Activated T-helper 9 cell treated with anti-CD3 and anti-CD28 coated beads, Interleukin-2, amount 50 U/mL, for 16 hours (primary cell): ENCODE results near the gene COL1A1.
A peak's percentile ranks its signal among the peaks of the same experiment; 100 is the strongest.

Experiments
- DNase-seq: peaks from one replicate; pipeline ENCODE4 v3.0.0-alpha.2; 2020; ENCODE audit warnings: low read depth

Gene COL1A1

GRCh38 chr17:50213026-50214022 lies 11.9 kb upstream of the COL1A1 start:
- no peak for DNase-seq

GRCh38 chr17:50212121-50212843 lies 10.9 kb upstream of the COL1A1 start:
- no peak for DNase-seq

DNA sequence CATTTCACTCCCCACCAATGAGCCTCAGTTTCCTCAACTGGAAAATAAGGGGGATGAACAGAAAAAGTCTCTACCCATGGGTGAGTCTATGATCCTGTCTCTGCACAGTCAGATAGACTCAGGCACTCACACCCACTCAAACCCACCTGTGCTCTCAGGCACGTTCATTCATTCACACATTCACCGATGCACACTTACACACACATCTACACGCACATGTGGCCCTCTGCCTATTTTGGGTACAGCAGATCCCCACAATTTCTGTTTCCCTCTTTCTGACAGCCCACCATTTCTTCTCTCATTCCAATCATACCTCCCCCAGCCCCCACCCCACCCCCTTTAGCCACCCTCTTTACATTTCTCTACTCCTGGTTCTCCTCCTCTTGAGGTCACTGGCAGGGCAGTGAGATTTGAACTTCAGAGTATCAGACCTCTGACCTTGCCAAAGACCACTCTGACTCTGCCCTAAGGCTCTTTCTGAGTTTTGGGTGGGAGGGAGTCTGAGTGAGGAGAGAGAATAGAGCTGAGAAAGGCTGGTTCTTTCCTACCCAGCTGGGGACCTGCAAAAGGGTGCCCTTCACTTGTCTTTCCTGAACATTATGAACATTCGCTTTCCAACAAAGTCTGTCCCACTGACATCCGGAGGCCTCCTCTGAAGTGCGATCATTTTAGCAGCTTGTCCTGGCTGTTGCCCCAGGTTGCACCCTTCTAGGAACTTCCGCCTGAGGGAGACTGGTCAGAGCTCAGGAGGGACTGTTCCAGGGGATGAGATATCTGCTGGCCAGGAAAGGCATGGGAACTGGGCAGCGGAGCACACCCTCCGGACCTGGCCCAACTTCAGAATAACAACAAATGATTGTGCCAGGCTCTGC lies 10.1 kb upstream of the COL1A1 start:
- DNase-seq = no peak

- DNase-seq = no peak
Observed at GRCh38 chr17:50210240-50211225, 9.1 kb upstream of the COL1A1 start.

GRCh38 chr17:50209472-50210239 lies 8.2 kb upstream of the COL1A1 start:
- no peak for DNase-seq

DNA sequence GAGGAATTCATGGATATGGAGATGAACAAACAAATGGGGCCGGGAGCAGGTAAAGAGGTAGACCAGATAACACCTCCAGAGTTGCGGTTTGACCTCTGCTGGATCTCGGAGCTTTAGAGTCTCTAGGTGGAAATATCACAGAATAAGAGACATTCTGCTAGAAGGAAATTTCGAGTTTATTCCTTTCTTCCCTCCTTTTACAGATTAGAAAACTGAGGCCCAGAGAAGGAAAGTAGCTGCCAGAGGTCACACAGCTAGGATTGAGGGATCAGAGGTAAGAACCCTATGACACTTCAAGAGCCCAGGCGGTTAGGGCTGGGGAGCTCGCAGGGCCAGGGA lies 7.7 kb upstream of the COL1A1 start:
- DNase-seq = no peak

DNA sequence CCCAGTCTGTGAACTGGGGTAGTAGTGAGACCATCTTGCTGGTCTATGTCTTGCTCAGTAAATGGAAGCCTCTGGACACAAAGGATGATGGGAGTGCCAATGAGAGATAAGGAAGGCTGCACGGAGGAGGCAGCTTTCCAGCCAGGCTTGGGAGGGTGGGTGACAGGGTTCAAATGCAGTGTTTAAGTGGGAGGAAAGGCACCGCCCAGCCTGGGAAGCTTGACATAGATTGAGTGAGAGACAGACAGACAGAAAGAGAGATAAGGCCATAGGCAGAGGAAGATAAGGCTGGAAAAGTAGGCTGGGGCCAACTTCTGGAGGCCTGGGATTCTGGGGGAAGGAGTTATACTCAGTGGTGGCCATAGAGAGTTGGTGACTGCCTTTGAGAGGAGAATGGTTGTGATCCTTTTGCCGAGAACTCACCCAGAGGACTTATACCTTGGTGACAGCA lies 7.2 kb upstream of the COL1A1 start:
- DNase-seq = no peak

GRCh38 chr17:50207792-50208567 lies 6.5 kb upstream of the COL1A1 start:
- DNase-seq = no peak

DNA sequence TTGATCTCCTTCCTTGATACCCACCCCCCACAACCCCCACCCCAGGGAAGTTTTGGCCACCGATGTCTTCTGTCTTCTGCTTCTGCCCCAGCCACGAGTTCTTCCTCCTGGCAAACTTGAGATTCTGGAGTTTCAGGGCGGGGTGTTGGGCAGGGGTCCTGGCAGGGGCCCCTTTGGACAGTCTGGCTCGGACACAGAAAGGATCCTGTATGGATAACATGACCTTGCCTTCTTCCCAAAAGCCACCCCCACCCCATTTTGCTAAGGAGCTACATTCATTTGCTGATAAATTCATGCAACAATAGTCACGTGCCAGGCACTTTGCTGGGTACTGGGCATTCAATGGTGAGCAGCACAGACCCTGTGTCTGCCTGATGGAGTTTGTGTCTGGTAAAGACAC lies 5.9 kb upstream of the COL1A1 start:
- no peak for DNase-seq

- no peak for DNase-seq
Observed at GRCh38 chr17:50206604-50207293, 5.3 kb upstream of the COL1A1 start.

DNA sequence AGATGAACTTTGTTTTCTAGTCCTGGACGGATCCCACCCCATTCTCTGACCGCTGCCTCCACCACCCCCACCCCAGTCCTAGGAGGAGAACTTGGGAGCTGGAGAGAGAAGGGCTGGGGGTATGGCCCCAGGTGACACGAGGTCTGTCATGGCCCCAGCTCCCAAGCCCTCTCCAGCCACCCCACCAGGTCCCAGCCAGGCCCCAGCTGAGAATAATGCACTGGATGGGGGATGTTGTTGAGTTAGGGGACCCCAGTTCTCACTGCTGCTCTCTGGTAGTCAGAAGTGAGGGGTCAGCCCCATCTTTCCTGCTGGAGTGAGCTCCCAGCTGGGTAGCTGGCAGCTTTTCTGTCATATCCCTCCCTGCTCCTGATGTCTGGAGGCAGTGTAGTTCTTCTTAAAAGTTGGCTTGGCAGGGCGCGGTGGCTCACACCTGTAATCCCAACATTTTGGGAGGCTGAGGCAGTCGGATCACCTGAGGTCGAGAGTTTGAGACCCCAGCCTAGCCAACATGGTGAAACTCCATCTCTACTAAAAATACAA lies 4.6 kb upstream of the COL1A1 start:
- no peak for DNase-seq

DNA sequence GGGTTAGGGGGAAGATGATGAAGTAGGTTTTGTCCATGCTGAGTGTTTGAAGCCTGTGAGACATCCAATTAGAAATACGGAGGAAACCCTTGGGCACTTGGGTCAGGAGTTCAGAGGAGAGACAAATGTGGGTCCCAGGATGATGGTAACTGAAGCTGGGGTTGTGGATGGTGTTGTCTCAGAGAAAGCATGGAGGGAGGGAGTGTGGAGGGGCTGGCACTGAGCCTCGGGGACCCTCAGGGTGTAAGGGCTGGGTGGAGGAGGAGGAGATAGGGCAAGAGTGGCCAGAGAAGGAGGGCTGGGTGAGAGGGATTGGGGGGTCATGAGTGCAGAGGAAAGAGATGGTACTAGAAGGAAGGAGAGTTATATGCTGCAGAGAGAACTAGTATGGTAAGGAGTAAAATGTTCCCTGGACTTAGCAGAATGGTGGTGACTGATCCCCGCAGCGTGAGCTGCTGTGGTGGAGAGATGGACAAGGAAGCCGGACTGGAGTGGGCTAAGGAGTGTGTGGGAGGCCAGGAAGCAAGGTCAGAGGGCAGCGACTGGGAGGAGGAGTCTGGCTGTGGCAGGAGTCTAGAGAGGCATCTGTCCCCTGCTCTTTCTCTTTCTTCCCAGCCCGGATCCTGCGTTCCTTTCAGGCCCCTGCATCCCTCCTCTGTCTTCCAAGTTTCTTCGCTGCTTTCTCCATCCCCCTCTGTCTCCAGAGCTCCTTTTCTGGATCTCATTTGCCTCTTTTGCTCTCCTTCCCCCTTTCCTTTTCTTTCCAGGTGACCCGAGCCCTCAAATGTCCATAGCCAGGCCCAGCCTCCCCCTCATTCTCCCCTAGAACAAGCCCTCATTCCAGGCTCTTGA lies 3.9 kb upstream of the COL1A1 start:
- no peak for DNase-seq

GRCh38 chr17:50204431-50204830 lies 3.0 kb upstream of the COL1A1 start:
- no peak for DNase-seq

DNA sequence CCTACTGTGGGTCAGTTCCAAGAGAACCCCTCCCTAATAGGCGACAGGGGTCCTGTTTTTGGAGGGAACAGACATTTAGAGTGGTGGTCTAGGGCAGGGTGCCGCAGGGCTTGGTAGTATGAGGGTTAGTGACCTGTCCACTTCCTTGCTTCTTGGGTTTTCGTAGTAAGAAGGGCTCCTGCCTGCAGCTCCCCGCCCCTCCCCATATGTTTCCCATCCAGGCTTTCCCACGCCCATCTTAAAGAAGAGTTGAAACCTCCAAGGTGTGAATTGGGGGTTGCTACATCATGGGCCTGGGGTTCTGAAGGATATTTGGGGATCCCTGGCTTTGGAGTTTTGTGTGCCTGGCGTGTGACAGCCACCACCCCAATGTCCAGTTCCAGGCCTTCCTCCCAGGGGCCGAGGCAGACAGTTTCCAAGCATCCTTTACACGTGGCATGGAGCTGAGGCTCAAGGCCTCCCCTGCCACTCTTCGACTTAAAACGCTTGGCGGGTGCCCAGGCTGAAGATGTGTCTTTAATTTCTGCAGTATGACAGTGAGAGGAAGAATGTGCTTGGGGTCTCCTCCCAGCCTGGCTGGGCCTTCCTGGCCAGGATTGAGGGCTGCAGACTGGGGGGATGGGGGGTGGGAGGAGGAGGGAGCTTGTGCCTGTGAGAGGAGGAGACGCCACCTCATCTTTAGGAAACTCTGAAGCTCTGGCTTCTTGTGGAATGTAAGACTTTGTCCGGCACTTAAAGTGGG lies 2.3 kb upstream of the COL1A1 start:
- DNase-seq = no peak

GRCh38 chr17:50203086-50203485 lies 1.7 kb upstream of the COL1A1 start:
- no peak for DNase-seq

GRCh38 chr17:50200457-50201275 lies 765 bp downstream of the COL1A1 start:
- DNase-seq = peak; percentile 68
